HG02852 (cell line): ENCODE data around the gene PCDHGB6.
"Not testable (repeated sequence)": the region's sequence is repeated elsewhere in the genome, so short reads cannot be mapped to it uniquely, and the experiment has no call there.

Experiments used
- ATAC-seq: cut with Tn5 transposase; IDR thresholded peaks from one replicate; pipeline ENCODE4 v1.9.1; 2021; ENCODE audit warnings: mild to moderate bottlenecking, moderate library complexity; ENCODE audit not compliant: unreplicated experiment

Gene PCDHGB6

GRCh38 chr5:141407790-141408505, at the start of gene PCDHGB6:
Gene PCDHGB6, plus strand, starts transcription at chr5:141408021. Its CDS starts 182 bp downstream, at chr5:141408203.
- ATAC-seq, result peak; percentile 67

- no peak for ATAC-seq
Measured at GRCh38 chr5:141359790-141360426, 47.9 kb upstream of the PCDHGB6 start, which contains the start of gene PCDHGB2. Gene PCDHGB2, plus strand, starts transcription at chr5:141359994. Its CDS starts 142 bp downstream, at chr5:141360136.

DNA sequence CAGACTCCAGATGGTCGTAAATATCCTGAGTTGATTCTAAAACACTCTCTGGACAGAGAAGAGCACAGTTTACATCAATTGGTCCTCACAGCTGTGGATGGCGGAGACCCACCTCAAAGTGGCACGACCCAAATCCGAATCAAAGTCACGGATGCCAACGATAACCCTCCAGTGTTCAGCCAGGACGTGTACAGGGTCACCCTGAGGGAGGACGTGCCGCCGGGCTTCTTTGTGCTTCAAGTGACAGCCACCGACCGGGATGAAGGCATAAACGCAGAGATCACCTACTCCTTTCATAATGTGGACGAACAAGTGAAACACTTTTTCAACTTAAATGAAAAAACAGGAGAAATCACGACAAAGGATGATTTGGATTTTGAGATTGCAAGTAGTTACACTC, 47.1 kb upstream of the PCDHGB6 start:
- ATAC-seq, result no peak

GRCh38 chr5:141362719-141363118, 45.1 kb upstream of the PCDHGB6 start:
- ATAC-seq, result no peak

GRCh38 chr5:141363952-141364660, 43.7 kb upstream of the PCDHGB6 start, which contains the start of gene PCDHGA5:
Gene PCDHGA5, plus strand, starts transcription at chr5:141364162. Its CDS starts 169 bp downstream, at chr5:141364331.
- no peak for ATAC-seq

GRCh38 chr5:141366016-141366896, 41.6 kb upstream of the PCDHGB6 start:
- no peak for ATAC-seq

DNA sequence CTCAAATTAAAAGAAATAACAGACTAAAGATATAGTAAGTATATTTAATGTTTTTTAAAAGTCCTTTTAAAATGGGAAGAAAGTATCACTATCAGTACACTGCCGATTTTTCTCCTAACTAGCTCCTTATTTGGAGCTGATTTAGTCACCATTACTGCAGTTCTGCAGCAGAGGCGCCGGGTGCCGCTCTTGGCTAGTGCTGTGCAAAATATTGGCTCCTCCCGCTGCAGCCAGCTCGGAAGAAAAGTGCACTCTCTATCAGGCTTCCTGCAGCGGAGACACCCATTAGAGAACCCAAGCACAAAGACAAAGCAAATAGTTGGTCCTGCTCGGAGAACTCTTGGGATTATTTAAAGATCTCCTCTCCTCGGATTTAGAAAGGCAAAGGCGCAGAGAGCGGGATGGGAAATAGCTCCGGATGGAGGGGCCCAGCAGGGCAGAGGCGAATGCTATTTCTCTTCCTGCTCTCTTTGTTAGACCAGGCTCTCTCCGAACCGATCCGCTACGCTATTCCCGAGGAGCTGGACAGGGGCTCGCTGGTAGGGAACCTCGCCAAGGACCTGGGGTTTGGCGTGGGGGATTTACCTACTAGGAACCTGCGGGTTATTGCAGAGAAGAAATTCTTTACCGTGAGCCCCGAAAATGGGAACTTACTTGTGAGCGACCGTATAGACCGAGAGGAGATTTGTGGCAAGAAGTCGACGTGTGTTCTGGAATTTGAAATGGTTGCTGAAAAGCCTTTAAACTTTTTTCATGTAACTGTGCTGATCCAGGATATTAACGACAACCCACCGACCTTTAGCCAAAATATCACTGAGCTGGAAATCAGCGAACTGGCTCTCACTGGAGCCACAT, 37.6 kb upstream of the PCDHGB6 start, which contains the start of gene PCDHGB3:
Gene PCDHGB3, plus strand, starts transcription at position 249 of the 855 bp plus-strand sequence. Its CDS starts 153 bp downstream, at position 402.
- peak; percentile 77 for ATAC-seq

GRCh38 chr5:141371572-141372475, 36.0 kb upstream of the PCDHGB6 start:
- no peak for ATAC-seq

GRCh38 chr5:141373673-141374317, 34.0 kb upstream of the PCDHGB6 start, which contains the start of gene PCDHGA6:
Gene PCDHGA6, plus strand, starts transcription at chr5:141373891. Its CDS starts 193 bp downstream, at chr5:141374084.
- no peak for ATAC-seq

GRCh38 chr5:141374627-141375026, 33.2 kb upstream of the PCDHGB6 start:
- no peak for ATAC-seq

DNA sequence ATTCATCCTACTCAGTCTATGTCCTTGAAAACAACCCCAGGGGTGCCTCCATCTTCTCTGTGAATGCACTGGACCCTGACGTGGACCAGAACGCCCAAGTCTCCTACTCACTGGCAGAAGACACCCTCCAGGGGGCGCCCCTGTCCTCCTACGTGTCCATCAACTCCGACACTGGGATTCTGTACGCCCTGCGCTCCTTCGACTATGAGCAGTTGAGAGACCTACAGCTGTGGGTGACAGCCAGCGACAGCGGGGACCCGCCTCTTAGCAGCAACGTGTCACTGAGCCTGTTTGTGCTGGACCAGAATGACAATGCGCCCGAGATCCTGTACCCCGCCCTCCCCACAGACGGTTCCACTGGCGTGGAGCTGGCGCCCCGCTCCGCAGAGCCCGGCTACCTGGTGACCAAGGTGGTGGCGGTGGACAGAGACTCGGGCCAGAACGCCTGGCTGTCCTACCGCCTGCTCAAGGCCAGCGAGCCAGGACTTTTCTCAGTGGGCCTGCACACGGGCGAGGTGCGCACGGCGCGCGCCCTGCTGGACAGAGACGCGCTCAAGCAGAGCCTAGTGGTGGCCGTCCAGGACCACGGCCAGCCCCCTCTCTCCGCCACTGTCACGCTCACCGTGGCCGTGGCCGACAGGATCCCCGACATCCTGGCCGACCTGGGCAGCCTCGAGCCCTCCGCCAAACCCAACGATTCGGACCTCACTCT, 32.2 kb upstream of the PCDHGB6 start:
- not testable (repeated sequence) for ATAC-seq

DNA sequence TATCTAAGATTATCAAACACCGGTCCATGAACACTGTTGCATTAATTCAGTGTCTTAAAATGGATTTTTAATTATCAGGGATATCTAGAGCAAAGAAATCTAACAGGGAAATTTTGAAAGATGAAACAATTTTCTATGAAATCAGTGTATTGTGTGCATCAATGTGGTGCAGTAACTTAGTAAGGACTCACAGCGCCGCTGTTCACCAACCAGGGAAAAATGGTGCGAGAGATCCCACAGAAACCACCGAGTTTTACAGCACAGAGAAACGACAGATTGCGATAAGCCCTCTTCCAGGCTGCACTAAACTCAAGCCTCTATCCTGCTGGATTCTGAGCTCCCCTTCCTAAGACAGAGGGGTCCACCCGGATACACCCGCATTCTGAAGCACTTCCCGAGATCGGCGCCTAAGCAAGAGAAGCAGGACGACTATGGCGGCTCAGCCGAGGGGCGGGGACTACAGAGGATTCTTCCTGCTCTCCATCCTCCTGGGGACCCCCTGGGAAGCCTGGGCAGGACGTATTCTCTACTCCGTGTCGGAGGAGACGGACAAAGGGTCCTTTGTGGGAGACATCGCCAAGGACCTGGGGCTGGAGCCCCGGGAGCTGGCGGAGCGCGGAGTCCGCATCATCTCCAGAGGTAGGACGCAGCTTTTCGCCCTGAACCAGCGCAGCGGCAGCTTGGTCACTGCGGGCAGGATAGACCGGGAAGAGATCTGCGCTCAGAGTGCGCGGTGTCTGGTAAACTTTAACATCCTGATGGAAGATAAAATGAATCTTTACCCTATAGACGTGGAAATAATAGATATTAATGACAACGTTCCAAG, 25.1 kb upstream of the PCDHGB6 start, which contains the start of gene PCDHGA7:
Gene PCDHGA7, plus strand, starts transcription at position 274 of the 826 bp plus-strand sequence. Its CDS starts 158 bp downstream, at position 432.
- ATAC-seq, result no peak

- ATAC-seq, result no peak
Measured at GRCh38 chr5:141383345-141383744, 24.5 kb upstream of the PCDHGB6 start.

- ATAC-seq, result no peak
Measured at GRCh38 chr5:141384471-141385267, 23.2 kb upstream of the PCDHGB6 start.

GRCh38 chr5:141387557-141388311, 20.1 kb upstream of the PCDHGB6 start, which contains the start of gene PCDHGB4:
Gene PCDHGB4, plus strand, starts transcription at chr5:141387698. Its CDS starts 187 bp downstream, at chr5:141387885.
- ATAC-seq, result peak; percentile 87
